K562 (cell line): ENCODE results near the gene ICAM3. TPM values are rescaled to one million over a fixed set of nuclear protein-coding genes. Genes with fewer than 3 reads are reported as not detected.
A peak's percentile ranks its signal among the peaks of the same experiment; 100 is the strongest.

ENCODE experiments used
- ATF2 ChIP-seq: sonication (generic); formaldehyde crosslinking; IDR thresholded peaks from 2 replicates; pipeline ENCODE4 v1.8.1; 2022; ENCODE audit warnings: missing genetic modification reagents
- BRD9 ChIP-seq: fragments of 450-650 bp; IDR thresholded peaks from 2 replicates; pipeline ENCODE4 v1.6.1; 2018; ENCODE audit warnings: low read depth; ENCODE audit not compliant: partially characterized antibody
- HEY1 ChIP-seq: fragments of 250-450 bp; sonication (Bioruptor Pico); IDR thresholded peaks from 2 replicates; pipeline ENCODE4 v1.5.0; 2020; ENCODE audit warnings: mild to moderate bottlenecking, moderate library complexity, borderline replicate concordance
- HOMEZ ChIP-seq: fragments of 250-450 bp; sonication (Bioruptor Pico); IDR thresholded peaks from 2 replicates; pipeline ENCODE4 v1.4.0; 2020; ENCODE audit warnings: mild to moderate bottlenecking, moderate library complexity
- ILF3 ChIP-seq: fragments of 450-650 bp; IDR thresholded peaks from 2 replicates; pipeline ENCODE4 v1.6.1; 2018; ENCODE audit warnings: antibody characterized with exemption, mild to moderate bottlenecking, moderate library complexity, borderline replicate concordance
- MCM5 ChIP-seq: fragments of 450-650 bp; IDR thresholded peaks from 2 replicates; pipeline ENCODE4 v1.6.1; 2016; ENCODE audit warnings: low read depth
- MNT ChIP-seq, 2 experiments: fragments of 450-650 bp; conservative IDR thresholded peaks; 2 replicates each; pipeline ENCODE4 v1.6.1; 2017; ENCODE audit warnings: mild to moderate bottlenecking in 2 of 2, moderate library complexity in 2 of 2
- OTX1 ChIP-seq: fragments of 450-650 bp; formaldehyde crosslinking; IDR thresholded peaks from 2 replicates; pipeline ENCODE4 v1.4.0; 2022; ENCODE audit warnings: mild to moderate bottlenecking
- PATZ1 ChIP-seq: fragments of 250-450 bp; sonication (Bioruptor Pico); IDR thresholded peaks from 2 replicates; pipeline ENCODE4 v1.5.0; 2020; ENCODE audit warnings: mild to moderate bottlenecking, borderline replicate concordance
- RNF2 ChIP-seq: sonication (generic); IDR thresholded peaks from 2 replicates; pipeline ENCODE4 v1.6.1; 2016
- SIN3A ChIP-seq, 2 experiments: fragments of 150-350 bp in 1 of 2; IDR thresholded peaks; 2 replicates each; pipeline ENCODE4 v1.6.1; 2011 to 2016; ENCODE audit warnings: borderline replicate concordance in 2 of 2, low read depth in 2 of 2, low read length in 2 of 2, mild to moderate bottlenecking in 2 of 2, moderate library complexity in 2 of 2; ENCODE audit not compliant: control insufficient read depth in 1 of 2
- THRA ChIP-seq: fragments of 450-650 bp; IDR thresholded peaks from 2 replicates; pipeline ENCODE4 v1.6.1; 2017; ENCODE audit warnings: mild to moderate bottlenecking, moderate library complexity
- TRIM28 ChIP-seq: fragments of 450-650 bp; IDR thresholded peaks from 2 replicates; pipeline ENCODE4 v1.6.1; 2017
- ZC3H4 ChIP-seq: sonication (generic); formaldehyde crosslinking; IDR thresholded peaks from 2 replicates; pipeline ENCODE4 v1.9.0; 2021; ENCODE audit warnings: missing genetic modification reagents, borderline replicate concordance
- ZNF212 ChIP-seq: fragments of 450-650 bp; formaldehyde crosslinking; IDR thresholded peaks from 2 replicates; pipeline ENCODE4 v1.4.0; 2020; ENCODE audit warnings: mild to moderate bottlenecking
- ZNF316 ChIP-seq: fragments of 450-650 bp; IDR thresholded peaks from 2 replicates; pipeline ENCODE4 v1.6.1; 2016
- ZNF324 ChIP-seq: fragments of 250-450 bp; sonication (Bioruptor Pico); IDR thresholded peaks from 2 replicates; pipeline ENCODE4 v1.4.0; 2020; ENCODE audit warnings: mild to moderate bottlenecking
- polyA plus RNA-seq, 8 experiments: library from polyadenylated mRNA; depleted of rRNA in 4 of 8; stranded (reverse) in 5 of 8; unstranded in 3 of 8; fragments of >200 nt; fragmentation: Nextera tagmentation in 2 of 8; fragmentation: Illumina TruSeq in 1 of 8; extraction: Ambion mirVana in 2 of 8; extraction: Trizol in 1 of 8; gene quantifications; 2 replicates each; pipeline versions ENCODE4 v1.2.1 to v1.2.3, GENCODE V29; 2011 to 2014; ENCODE audit warnings: inconsistent platforms in 1 of 8, missing spikeins in 1 of 8
- total RNA-seq, 7 experiments: library from RNA; depleted of rRNA in 6 of 7; stranded (reverse); fragments of >200 nt in 6 of 7; fragmentation: Illumina TruSeq in 2 of 7; extraction: Trizol in 2 of 7; gene quantifications; 2 replicates each; pipeline versions ENCODE4 v1.2.1 to v1.2.3, GENCODE V29; 2011 to 2021; ENCODE audit warnings: low replicate concordance in 1 of 7

Gene ICAM3
- total and polyA plus RNA-seq, 9 of the 15 experiments (the other 6 are each of a cell fraction or from before 2014, with no cell fraction given), result 6.5 to 39.5 (median 24.2) TPM

- TF ChIP-seq HOMEZ, result no peak
- no peak for TF ChIP-seq ATF2 (CRISPR knock-in tag)
- TF ChIP-seq ZNF324 (CRISPR knock-in tag), result no peak
- TF ChIP-seq BRD9, result no peak
- TF ChIP-seq SIN3A (IDR thresholded peaks at IDR 0.05; ENCODE audit: borderline replicate concordance in 2 of 2, control insufficient read depth in 1 of 2, low read depth in 2 of 2, low read length in 2 of 2), result peak; percentile 97 to 99
- TF ChIP-seq RNF2, result no peak
- TF ChIP-seq ILF3, result peak; percentile 38; the same call in 1 of the 2 replicates
- no peak for TF ChIP-seq TRIM28
- TF ChIP-seq ZNF316, result no peak
- peak; percentile 87 to 95 for TF ChIP-seq MNT (conservative IDR thresholded peaks at IDR 0.05)
- TF ChIP-seq HEY1 (CRISPR knock-in tag), result no peak
- no peak for TF ChIP-seq OTX1 (CRISPR knock-in tag)
- no peak for TF ChIP-seq ZNF212 (CRISPR knock-in tag)
- no peak for TF ChIP-seq MCM5
- TF ChIP-seq THRA, result no peak
- no peak for TF ChIP-seq ZC3H4 (CRISPR knock-in tag)
- no peak for TF ChIP-seq PATZ1 (CRISPR knock-in tag)
These were observed 23.8 kb downstream of the ICAM3 start, which contains the start of gene FDX2 (continued) for GRCh38 chr19:10315335-10316214.
